HCT116 (cell line): Measurements from ENCODE around the gene RAB4A.

ENCODE experiments used
- EZH2 ChIP-seq: fragments of 200-600 bp; sonication (generic); IDR thresholded peaks from 2 replicates; pipeline ENCODE4 v1.6.1; 2017; ENCODE audit warnings: antibody characterized with exemption, mixed run types
- POLR2A ChIP-seq: IDR thresholded peaks from 2 replicates; pipeline ENCODE4 v1.7.0; 2011; ENCODE audit warnings: borderline replicate concordance; ENCODE audit not compliant: insufficient read depth, insufficient read length; ENCODE audit errors: extremely low read depth
- POLR2AphosphoS5 ChIP-seq: IDR thresholded peaks from 2 replicates; pipeline ENCODE4 v1.6.1; 2011; ENCODE audit warnings: mild to moderate bottlenecking, low read depth, low read length, moderate library complexity
- SP1 ChIP-seq: IDR thresholded peaks from 2 replicates; pipeline ENCODE4 v1.6.1; 2012; ENCODE audit warnings: low read depth
- TF ChIP-seq, protein P1 (sequence below): IDR thresholded peaks from 2 replicates; pipeline ENCODE4 v1.6.1; 2012; ENCODE audit warnings: low read depth
- TF ChIP-seq, protein P2 (sequence below), 3 experiments: fragments of 200-600 bp in 1 of 3; sonication (generic) in 1 of 3; IDR thresholded peaks in 2 of 3; conservative IDR thresholded peaks in 1 of 3; 2 replicates each; pipeline ENCODE4 v1.5.1; 2012 to 2017; ENCODE audit warnings: low read depth in 2 of 3, low read length in 2 of 3, antibody characterized with exemption in 1 of 3, borderline replicate concordance in 1 of 3, control low read depth in 1 of 3, mild to moderate bottlenecking in 1 of 3, mixed read lengths in 1 of 3, mixed run types in 1 of 3, moderate library complexity in 1 of 3; ENCODE audit not compliant: insufficient read depth in 1 of 3
- TF ChIP-seq, protein P3 (sequence below): IDR thresholded peaks from 2 replicates; pipeline ENCODE4 v1.6.1; 2012
- TF ChIP-seq, protein P4 (sequence below): IDR thresholded peaks from 2 replicates; pipeline ENCODE4 v1.6.1; 2011; ENCODE audit warnings: mild to moderate bottlenecking, low read length, moderate library complexity; ENCODE audit not compliant: insufficient replicate concordance; ENCODE audit errors: extremely low read depth

DNA sequence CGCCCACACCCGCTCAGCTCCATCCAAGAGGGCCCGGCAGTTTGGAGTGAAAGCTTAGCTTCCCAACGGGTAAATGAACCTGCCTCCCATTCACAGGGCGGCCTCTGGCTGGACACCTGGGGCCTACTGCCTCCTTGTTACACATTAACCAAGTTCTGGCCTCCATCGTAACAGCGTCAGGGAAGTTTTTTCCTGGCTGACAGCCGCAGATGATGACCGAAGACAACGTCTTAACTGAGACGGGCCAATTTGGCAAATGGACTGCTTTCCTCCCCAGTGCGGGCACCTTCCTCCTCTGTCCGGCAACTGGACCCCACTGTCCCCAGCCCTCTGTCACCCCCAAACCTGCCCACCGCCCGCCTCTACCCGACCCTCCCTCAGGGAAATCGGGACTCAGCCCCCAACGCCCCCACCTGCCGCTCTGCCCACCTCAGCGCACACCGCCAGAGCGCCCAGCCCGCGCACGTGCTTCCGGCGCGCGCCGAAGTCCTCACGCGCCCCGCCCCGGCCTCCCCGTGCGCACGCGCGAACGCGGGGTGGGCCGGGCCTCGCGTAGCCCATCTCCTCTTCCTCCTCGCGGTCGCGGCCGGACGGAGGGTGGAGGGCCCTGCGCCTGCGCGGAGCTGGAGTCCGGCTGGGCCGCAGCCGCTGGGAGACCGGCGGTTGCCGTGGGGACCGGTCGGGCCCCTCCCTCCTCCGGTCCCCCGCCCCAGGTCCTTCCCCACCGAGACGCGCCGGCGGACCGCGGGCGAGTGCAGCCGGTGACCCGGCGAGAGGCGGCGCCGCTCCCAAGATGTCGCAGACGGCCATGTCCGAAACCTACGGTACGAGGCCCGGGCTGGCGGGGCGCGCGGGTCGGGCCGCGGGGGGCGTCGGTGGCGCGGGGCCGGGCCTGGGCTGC, at the start of gene RAB4A:
- TF ChIP-seq, protein P1, sequence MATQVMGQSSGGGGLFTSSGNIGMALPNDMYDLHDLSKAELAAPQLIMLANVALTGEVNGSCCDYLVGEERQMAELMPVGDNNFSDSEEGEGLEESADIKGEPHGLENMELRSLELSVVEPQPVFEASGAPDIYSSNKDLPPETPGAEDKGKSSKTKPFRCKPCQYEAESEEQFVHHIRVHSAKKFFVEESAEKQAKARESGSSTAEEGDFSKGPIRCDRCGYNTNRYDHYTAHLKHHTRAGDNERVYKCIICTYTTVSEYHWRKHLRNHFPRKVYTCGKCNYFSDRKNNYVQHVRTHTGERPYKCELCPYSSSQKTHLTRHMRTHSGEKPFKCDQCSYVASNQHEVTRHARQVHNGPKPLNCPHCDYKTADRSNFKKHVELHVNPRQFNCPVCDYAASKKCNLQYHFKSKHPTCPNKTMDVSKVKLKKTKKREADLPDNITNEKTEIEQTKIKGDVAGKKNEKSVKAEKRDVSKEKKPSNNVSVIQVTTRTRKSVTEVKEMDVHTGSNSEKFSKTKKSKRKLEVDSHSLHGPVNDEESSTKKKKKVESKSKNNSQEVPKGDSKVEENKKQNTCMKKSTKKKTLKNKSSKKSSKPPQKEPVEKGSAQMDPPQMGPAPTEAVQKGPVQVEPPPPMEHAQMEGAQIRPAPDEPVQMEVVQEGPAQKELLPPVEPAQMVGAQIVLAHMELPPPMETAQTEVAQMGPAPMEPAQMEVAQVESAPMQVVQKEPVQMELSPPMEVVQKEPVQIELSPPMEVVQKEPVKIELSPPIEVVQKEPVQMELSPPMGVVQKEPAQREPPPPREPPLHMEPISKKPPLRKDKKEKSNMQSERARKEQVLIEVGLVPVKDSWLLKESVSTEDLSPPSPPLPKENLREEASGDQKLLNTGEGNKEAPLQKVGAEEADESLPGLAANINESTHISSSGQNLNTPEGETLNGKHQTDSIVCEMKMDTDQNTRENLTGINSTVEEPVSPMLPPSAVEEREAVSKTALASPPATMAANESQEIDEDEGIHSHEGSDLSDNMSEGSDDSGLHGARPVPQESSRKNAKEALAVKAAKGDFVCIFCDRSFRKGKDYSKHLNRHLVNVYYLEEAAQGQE, result no peak
- TF ChIP-seq POLR2A (peak; percentile 46), EZH2 (no peak), POLR2AphosphoS5 (peak; percentile 82), SP1 (no peak)
- TF ChIP-seq, protein P2, sequence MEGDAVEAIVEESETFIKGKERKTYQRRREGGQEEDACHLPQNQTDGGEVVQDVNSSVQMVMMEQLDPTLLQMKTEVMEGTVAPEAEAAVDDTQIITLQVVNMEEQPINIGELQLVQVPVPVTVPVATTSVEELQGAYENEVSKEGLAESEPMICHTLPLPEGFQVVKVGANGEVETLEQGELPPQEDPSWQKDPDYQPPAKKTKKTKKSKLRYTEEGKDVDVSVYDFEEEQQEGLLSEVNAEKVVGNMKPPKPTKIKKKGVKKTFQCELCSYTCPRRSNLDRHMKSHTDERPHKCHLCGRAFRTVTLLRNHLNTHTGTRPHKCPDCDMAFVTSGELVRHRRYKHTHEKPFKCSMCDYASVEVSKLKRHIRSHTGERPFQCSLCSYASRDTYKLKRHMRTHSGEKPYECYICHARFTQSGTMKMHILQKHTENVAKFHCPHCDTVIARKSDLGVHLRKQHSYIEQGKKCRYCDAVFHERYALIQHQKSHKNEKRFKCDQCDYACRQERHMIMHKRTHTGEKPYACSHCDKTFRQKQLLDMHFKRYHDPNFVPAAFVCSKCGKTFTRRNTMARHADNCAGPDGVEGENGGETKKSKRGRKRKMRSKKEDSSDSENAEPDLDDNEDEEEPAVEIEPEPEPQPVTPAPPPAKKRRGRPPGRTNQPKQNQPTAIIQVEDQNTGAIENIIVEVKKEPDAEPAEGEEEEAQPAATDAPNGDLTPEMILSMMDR (IDR thresholded peaks at IDR 0.05 in 2 of 3, conservative IDR thresholded peaks at IDR 0.05 in 1 of 3; ENCODE audit: borderline replicate concordance in 1 of 3, insufficient read depth in 1 of 3, low read depth in 2 of 3, low read length in 2 of 3), result no peak
- TF ChIP-seq, protein P3, sequence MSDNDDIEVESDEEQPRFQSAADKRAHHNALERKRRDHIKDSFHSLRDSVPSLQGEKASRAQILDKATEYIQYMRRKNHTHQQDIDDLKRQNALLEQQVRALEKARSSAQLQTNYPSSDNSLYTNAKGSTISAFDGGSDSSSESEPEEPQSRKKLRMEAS, result peak; percentile 100
- TF ChIP-seq, protein P4, sequence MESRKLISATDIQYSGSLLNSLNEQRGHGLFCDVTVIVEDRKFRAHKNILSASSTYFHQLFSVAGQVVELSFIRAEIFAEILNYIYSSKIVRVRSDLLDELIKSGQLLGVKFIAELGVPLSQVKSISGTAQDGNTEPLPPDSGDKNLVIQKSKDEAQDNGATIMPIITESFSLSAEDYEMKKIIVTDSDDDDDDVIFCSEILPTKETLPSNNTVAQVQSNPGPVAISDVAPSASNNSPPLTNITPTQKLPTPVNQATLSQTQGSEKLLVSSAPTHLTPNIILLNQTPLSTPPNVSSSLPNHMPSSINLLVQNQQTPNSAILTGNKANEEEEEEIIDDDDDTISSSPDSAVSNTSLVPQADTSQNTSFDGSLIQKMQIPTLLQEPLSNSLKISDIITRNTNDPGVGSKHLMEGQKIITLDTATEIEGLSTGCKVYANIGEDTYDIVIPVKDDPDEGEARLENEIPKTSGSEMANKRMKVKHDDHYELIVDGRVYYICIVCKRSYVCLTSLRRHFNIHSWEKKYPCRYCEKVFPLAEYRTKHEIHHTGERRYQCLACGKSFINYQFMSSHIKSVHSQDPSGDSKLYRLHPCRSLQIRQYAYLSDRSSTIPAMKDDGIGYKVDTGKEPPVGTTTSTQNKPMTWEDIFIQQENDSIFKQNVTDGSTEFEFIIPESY, result peak; percentile 23
